IPS-NIHi7 (cell line): ENCODE data around the gene REL.
"Not testable (repeated sequence)": the region's sequence is repeated elsewhere in the genome, so short reads cannot be mapped to it uniquely, and the experiment has no call there.

Experiments
- DNase-seq: peaks from one replicate; pipeline ENCODE4 v3.0.0; 2012; ENCODE audit warnings: mixed read lengths; ENCODE audit errors: extremely low spot score

Gene REL

DNA sequence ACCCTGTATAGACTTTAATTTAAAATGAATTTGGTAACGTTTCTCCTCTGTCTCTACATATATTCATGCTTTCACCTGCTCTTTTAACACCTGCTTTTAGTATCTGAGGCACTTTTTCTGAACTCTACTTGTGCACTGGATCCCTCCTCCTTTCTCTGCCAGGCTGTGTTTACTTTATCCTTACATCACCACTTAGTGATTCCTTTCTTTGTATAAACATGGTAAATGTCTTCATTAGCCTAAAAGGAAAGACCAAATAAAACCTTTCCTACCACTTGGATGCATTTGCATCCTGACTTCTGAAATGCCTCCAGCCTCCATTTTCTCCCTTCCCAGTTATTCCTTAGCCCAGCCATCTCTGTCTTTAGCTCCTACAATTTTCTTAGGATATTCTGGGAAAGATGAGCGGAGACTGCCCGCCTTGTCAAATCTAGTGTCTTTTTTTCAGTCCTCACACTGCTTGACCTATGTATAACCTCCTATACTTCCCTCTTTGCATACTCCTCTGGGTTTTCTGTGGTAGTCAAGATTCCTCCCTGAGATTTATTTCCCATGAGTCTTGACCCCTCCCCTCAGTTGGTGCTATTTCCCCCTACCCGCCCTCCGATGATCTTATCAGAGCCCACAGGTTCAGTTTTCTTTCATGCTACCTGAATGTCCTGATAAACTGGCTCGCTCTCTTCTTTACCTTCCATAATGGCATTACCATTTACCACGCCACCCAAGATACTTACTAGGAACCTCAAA is 44.8 kb downstream of the REL start:
- no peak for DNase-seq

DNA sequence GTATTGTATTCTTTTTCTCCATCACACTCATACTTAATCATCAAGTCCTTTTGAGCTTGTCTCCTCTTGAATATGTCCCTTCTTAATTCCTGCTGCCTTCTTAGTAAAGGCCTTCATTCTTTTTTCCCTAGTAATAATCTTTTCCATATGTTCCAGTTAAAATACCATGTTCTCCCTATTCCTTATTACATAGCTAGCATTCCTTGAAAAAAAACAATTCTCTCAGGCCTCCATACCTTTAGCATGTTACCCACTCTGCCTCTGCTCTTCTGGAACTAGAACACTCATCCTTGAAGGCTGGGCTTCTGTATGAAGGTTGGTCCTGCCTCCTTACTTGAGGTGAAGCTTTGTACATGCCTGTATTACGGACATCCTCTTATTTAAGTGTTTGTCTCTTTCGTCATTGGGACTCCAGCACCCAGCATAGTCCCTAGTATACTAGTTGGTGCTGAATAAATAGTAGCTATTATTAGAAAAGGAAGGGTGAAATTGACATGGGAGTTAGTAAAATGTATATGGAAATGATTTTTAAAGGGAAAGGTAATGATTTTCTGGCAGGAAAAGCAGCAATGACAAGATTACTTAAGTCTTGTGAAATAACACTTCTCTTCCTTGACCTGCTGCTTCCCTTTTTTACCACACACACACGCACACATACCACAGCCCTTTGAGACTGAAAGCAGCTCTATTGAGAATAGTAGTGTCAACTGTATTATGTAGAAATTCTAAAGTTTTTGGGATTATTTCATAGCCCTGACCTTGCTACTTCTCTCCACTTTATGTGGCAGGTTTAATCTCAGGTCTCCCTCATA is 45.6 kb downstream of the REL start:
- DNase-seq, result no peak

DNA sequence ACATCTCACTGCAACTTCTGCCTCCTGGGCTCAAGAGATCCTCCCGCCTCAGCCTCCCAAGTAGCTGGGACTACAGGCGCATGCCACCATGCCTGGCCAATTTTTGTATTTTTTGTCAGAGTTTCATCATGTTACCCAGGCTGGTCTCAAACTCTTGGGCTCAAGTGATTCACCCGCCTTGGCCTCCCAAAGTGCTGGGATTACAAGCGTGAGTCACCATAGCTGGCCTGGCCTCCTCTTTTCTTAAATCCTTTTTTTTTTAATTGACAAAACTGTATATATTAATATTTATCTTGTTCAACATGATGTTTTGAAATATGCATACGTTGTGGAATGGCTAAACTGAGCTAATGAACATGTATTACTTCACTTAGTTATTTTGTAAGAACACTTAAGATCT is 50.7 kb downstream of the REL start:
- not testable (repeated sequence) for DNase-seq

DNA sequence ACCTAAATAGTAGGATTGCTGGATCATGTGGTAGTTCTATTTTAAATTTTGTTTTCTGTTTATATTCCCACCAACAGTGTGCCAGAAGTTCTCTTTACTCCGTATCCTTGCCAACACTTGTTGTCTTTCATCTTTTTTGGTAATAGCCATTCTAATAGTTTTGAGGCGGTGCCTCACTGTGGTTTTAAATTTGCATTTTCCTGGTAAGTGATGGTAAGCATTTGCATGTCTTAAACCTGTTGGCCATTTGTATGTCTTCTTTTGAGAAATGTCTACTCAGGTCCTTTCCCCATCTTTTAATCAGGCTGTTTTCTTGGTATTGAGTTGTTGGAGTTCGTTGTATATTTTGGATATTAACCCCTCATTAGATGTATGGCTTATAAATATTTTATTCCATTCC is 51.6 kb downstream of the REL start:
- DNase-seq, result no peak

DNA sequence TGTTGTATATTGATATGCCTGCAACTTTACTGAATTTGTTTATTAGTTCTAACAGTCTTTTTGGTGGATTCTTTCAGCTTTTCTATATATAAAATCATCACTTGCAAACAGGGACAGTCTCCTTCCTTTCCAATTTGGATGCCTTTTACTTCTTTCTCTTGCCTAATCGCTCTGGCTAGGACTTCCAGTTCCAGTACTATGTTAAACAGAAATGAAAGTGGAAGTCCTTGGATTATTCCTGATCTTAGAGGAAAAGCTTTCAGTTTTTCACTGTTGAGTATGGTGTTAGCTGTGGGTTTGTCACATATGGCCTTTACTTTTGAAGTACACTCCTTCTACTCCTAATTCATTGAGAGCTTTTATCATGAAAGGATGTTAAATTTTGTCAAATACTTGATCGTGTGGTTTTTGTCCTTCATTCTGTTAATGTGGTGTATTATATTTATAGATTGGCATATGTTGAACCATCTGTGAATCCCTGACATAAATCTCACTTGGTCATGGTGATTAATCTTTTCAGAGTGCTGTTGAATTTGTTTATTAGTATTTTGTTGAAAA is 52.9 kb downstream of the REL start:
- no peak for DNase-seq

DNA sequence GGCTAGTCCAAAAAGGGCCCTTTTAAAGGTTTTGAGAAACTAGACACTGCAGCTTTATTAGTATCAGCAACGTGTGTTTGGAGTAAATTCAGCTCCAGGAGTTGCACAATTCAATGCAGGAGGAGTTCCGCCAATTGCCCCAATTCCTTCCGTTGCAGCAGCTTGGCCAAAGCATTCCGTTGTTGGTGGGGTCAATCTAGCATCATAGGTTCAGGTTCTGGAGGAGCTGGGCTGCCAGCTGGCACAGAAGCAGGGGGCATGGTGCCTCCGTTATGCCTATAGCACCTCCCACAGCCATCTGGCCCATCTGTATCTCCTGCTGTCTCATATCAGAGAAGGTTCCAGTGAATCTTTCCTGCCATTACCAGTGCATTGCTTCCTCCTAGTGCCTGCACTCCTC is 55.4 kb downstream of the REL start:
- no peak for DNase-seq

DNA sequence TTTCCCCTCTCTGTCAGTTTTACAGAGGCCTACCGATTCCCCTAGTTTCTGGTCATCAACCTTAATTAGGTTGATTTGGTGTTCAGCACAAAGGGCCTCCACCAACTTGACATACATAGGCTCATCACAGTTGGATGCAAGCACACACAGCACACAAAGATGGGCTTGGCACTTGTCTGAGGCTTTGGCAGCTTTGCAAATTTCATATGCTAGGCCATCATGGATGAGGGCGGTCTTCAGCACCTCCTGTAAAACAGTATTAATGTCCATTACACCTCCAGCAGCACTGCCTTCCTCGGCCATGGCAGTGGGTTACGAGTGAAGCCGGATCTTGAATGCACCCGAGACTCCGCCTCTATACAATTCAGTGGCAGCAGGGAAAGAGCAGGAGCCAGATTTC is 56.9 kb downstream of the REL start:
- DNase-seq, result no peak

DNA sequence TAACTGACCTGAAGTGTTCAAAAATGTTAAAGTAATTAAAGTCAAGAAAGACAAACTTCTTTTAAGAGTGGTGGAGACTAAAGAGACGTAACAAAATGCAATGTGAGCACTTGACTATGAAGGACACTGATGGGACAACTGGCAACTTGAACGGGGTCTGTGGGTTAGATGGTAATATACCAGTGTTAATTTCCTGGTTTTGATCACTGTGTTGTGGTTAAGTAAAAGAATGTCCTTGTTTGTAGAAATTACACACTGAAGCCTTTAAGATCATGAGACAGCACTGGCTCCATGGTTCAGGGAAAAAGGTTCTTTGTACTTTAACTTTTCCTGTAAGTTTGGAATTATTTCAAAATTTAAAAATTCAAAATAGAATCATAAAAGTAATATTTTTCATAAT is 58.2 kb downstream of the REL start:
- no peak for DNase-seq

DNA sequence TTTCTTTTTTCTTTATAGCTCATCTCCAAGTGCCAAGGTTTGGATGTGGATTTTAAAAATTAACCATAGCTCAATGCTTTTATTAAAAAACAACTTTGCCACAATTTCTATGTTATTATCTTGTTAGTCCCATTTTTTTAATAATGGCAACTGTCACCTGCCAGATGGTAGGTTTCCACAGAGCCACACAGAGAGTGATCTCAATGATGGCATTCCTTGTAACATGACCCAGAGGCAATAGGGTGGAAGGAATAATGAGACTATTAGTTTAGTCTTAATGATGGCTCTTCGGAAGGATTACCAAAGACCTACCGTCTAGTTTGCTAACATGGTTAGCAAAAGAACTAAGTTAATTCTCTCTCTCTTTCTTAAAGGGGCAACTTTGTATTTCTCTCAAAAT is 64.0 kb downstream of the REL start:
- DNase-seq, result no peak

DNA sequence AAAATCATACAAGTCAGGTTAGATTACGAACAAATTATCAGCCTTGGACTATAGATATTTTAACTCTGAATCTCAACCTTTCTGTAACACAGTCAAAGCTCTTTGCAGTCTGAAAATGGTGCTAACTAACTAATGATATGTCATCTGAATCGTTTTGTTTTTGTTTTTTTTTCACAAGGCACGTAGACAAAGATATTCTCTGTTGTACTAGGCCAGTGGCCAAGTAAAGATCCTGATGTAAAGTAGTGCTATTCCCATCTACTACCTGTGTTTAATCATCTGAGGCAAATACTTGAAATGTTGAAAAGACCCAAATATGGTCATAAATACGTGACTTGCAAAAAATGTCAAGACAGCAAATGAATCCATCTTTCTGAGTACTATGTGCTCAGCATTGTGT is 65.7 kb downstream of the REL start:
- DNase-seq, result no peak

DNA sequence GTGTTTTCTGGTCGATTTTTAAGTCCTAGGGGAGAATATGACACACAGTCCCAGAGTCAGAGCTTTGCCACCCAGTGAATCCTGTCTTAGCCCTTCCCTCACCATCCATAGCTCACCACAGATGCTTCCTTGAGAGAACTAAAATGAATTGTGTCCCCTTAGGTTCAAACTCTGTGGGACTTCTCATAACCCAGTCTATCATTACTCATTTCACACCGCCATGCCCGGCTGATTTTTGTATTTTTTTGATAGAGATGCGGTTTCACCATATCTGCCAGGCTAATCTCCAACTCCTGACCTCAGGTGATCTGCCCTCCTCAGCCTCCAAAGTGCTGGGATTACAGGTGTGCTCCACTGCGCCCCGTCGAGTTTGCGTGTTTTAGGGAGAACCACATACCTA is 66.8 kb downstream of the REL start:
- DNase-seq, result no peak

DNA sequence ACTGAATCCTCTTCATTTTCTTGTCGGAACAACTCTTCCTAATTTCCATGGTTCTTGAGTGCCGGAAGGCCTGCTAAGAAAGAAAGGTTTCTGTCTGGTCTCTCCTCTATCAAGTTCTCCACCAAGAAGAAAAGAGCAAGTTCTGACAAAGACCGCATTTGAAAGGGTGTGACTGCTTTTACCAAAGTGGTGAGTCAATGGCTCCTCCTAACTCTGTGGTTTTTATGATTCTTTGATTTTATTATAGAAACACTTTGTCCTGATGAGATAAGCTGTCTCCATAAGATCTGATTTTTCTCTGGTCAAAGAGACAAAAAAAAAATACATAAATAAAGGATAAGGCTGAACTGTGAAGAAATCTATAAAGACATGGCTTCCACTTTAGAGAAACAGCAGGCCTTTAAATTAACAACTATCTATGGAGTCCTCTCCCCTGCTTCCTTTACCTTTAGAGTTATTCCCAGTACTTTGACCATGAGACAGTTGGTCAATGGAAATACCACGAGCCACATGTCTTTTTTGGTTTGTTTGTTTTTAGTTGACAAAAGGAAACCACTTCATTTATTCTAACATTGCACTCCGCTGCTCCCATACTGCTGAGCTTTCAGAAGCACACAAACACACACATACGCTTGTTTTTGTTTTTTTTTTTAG is 67.7 kb downstream of the REL start:
- no peak for DNase-seq

DNA sequence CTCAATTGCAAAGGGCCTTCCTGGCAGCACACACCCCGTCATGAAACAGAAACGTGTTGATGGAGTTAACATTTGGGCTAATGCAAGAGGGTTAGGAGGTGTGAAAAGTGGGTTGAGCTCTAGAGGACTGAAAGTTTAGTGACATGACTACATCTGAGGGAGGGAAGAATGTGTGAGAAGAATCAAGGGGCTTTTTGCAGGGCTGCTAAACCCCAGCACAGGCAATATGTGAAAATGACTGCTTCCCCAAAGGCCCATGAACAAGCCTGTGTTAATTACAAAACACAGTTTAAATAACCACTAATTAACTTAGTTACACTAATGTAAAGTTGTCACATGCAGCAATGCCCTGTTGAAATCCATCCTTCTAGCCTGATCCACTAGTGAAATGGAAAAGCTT is 72.8 kb downstream of the REL start:
- DNase-seq, result no peak

DNA sequence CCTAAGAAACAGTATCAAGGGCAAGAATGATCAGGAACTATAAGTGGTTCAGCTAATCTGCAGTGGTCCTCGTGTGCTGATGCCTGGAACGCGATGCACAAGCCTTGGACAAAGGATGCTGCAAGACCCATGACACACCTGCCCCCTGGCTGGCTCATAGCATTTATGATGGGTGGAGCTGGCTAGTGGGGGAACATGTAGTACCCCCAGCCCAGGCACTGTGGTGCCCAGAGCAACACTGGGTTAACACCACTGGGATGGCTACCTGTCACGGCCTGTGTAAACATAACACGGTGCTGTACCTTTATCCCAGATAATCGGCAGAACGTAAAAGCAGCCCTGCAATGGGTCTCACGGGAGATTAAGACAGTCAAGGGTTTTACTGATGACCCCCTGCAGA is 75.8 kb downstream of the REL start:
- no peak for DNase-seq

DNA sequence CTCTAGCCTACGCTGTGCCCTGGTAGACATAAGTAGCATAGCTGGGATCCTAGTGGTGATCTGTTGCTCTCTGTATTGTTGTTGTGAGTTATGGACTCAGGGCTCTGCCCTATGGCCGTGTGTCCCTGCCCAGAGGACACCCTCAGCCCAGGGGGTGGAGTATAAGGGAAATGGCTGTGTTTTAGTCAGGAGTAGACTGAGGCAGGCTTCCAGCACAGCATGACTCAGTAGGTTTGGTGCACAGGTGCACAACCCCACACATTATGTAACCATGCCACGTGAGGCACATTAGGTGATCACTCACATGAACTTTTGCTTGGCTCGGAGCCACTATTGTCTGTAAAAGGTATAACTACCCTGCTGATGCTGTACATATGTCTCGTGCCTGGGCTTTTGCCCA is 76.3 kb downstream of the REL start:
- DNase-seq, result no peak

DNA sequence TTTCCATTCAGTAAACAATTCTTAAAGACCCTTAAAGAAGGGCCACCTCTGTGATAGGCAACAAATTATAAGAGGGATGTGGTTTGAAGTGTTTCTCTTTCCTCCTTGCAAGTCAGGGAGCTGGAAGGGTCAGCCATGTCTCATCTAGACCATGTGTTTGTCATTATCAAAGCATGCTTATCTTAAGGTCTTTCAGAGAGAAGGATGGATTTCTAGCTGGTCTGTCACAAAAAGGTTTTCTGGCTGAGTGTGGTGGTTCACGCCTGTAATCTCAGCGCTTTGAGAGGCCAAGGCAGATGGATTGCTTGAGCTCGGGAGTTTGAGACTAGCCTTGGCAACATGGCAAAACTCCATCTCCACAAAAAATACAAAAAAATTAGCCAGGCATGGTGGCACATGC is 77.0 kb downstream of the REL start:
- no peak for DNase-seq

DNA sequence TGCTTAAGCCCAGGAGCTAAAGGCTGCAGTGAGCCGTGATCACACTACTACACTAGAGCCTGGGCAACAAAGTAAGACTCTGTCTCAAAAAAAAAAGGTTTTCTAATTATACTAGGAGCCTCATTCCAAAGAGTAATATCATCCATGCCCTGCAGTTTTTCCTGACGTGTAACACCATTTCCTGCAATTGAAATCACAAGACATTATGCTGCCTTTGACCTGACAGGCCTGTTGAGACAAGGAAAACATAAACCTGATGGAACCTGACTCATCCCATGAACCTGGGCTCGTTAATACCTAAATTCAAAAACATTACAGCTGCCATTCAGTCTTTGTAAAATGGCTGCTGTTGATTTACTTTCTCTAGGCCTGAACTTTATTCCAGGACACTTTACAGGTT is 77.4 kb downstream of the REL start:
- no peak for DNase-seq

DNA sequence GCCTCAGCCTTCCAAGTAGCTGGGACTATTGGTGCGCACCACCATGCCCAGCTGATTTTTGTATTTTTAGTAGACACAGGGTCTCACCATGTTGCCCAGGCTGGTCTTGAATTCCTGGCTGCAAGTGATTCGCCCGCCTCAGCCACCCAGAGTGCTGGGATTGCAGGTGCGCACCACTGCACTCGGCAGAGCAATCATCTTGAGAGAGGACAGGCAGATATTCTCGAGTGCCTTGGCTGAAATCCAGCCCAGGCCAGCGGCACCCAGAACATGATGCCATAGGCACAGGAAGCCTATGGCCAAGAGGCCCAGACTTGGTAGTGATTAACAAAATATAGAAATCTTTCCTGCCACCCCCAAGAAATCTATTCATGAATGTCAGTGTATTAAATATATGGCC is 78.1 kb downstream of the REL start:
- DNase-seq, result no peak

DNA sequence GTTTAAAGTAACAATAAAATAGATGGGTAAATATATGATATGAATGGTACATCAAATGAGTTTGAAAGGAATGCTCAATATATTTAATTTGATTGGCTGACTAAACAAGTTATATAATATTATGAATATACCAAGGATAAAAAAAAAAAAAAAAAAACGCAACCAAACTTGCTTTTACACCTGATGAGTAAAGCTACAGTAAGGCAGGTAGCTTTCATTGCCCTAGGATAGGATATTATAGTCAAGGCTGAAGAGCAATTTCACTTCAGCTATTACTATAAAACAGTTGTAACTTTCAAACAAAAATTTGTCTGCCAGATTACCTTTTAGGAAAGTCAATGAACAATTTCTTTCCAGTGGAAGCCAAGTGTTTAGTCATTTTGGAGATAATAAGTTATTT is 79.3 kb downstream of the REL start:
- no peak for DNase-seq

DNA sequence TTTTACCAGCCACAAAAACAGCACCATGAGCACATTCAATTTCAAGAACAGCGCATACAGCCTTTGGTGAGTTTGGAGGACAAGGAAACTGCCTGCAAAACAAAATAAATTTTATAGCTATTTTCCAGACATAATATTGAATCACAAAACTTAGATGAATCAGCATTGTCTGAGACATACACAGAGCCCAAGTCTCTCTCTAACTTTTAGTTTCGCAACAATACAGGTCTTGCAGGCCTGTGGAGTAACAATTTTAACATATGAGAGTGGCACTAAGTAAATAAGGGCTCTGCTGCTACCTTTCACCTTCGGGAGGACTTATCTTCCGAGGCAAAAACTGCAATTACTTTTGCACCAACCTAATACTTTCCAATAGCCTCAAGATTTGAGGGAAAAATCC is 80.1 kb downstream of the REL start:
- no peak for DNase-seq

DNA sequence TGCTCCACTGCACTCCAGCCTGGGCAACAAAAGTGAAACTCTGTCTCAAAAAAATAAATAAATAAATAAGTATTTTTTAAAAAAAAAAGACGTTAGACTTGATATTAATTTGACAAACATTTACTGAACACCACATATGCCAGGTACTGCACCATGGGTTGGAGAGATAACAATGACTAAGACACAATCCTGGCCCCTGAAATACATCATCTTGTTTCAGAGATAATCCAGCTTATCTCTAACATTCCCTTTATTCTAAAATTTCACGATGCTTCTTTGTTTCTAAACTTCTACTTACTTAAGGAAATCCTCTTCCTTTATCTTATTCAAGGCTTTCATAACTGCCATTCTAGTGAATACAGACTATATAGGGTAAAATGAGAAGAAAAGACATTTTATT is 81.2 kb downstream of the REL start:
- DNase-seq, result no peak

DNA sequence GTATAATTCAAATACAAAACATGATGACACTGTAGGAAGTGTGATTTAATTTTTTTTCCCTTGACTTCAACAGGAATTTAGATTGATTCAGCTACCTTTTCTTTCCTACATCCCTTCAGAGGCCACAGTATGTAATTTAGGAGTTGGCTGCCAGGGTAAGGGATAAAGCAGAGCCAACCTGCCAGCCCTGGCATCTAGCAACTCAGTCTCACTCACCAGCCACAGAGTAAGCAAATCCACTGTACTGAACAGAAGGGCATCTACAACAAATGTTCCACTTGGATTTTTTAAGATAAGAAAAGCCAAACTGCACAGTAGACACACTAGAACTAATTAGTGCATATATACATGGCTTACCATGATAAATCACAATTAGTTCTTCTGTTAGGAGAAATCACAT is 81.8 kb downstream of the REL start:
- no peak for DNase-seq
